Ascending aorta (tissue), 2 donors: ENCODE measurements around the gene TMEM187. TPM values are rescaled to one million over a fixed set of nuclear protein-coding genes. Genes with fewer than 3 reads are reported as not detected.

ENCODE experiments used
- DNase-seq, 2 donors: peaks; one replicate each; pipeline ENCODE4 v3.0.0-alpha.2; 2019; ENCODE audit warnings: low spot score in 2 of 2
- H3K27ac ChIP-seq, 2 donors: fragments of 200-600 bp; sonication (generic); one replicate each; pipeline ENCODE4 v1.5.1; 2016 to 2017; ENCODE audit warnings: mild to moderate bottlenecking in 1 of 2
- H3K27me3 ChIP-seq: fragments of 200-600 bp; sonication (generic); one replicate; pipeline ENCODE4 v1.5.1; 2017
- H3K36me3 ChIP-seq, 2 donors: fragments of 200-600 bp; sonication (generic); one replicate each; pipeline ENCODE4 v1.5.1; 2016
- H3K4me1 ChIP-seq, 2 donors: fragments of 200-600 bp; sonication (generic); one replicate each; pipeline ENCODE4 v1.5.1; 2016 to 2017; ENCODE audit warnings: mild to moderate bottlenecking in 1 of 2
- H3K4me3 ChIP-seq, 2 donors: fragments of 200-600 bp; sonication (generic); one replicate each; pipeline ENCODE4 v1.5.1; 2016 to 2017; ENCODE audit warnings: mild to moderate bottlenecking in 1 of 2
- H3K9me3 ChIP-seq, 2 donors: fragments of 200-600 bp; sonication (generic); one replicate each; pipeline ENCODE4 v1.5.1; 2016
- intact Hi-C: fragments of 100-400 bp; cut with DNase I; formaldehyde crosslinking; loops from one replicate; pipeline ENCODE4 v1.15.1; 2023
- total RNA-seq: library from RNA; depleted of rRNA; stranded (reverse); fragments of >200 nt; gene quantifications from one replicate; pipeline ENCODE4 v1.1.0, GENCODE V29; 2016
- TF ChIP-seq, protein P1 (sequence below), 3 experiments: fragments of 200-600 bp in 2 of 3; fragments of 450-650 bp in 1 of 3; sonication (generic) in 2 of 3; IDR thresholded peaks; one replicate each; pipeline ENCODE4 v1.5.1; 2016 to 2019; ENCODE audit warnings: antibody characterized with exemption in 3 of 3, mild to moderate bottlenecking in 1 of 3, moderate library complexity in 1 of 3

The TMEM187 gene
- total RNA-seq, 1 donor from 2014 or later = 4.4 TPM

DNA sequence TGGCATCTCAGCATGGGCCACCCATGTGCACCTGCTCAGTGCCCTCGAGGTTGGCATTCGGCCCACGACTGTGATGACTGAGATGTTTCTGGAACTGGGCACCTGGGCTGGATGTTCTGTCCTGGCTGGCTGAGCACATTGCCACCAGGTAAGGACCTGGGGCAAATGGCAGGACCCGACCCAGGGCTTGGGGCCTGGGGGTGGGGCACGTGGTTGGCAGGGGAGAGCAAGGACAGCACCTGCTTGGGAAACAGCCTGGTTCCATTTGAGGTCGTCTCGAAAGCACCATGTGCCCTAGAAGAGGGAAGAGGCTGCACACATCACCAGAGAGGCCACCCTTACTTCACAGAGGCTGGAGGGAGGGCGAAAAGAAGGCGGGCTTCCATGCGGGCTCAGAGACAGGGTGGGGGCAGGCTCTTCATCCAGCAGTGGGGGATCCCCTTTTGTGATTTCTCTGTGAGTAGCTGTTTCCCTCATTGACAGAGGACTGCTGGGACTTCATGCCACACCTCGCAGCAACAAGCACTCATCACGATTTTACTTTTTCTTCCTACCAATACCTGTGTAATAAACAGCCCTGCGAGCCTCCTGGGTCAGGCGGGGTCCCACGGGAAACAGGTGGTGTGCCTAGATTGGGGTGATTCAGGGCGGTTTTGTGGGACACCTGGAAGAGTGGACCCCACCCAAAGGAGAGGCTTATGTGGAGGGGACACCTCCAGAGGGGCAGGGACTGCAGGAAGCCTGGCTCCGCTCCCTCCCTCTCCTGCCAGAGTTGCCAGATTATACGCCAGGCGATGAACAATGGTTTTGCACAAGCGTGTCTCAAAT lies 12.0 kb downstream of the TMEM187 start:
- DNase-seq = no peak
- TF ChIP-seq, protein P1, sequence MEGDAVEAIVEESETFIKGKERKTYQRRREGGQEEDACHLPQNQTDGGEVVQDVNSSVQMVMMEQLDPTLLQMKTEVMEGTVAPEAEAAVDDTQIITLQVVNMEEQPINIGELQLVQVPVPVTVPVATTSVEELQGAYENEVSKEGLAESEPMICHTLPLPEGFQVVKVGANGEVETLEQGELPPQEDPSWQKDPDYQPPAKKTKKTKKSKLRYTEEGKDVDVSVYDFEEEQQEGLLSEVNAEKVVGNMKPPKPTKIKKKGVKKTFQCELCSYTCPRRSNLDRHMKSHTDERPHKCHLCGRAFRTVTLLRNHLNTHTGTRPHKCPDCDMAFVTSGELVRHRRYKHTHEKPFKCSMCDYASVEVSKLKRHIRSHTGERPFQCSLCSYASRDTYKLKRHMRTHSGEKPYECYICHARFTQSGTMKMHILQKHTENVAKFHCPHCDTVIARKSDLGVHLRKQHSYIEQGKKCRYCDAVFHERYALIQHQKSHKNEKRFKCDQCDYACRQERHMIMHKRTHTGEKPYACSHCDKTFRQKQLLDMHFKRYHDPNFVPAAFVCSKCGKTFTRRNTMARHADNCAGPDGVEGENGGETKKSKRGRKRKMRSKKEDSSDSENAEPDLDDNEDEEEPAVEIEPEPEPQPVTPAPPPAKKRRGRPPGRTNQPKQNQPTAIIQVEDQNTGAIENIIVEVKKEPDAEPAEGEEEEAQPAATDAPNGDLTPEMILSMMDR (IDR thresholded peaks at IDR 0.05) = no peak
- Histone ChIP-seq H3K9me3 (no peaks in the 10 kb centered on the region), H3K4me1 (no peaks in the 10 kb centered on the region), H3K27me3 (no peaks in the 10 kb centered on the region), H3K27ac (peak overlapping the region in 1 of 2 donors; percentile 70), H3K4me3 (no peak overlapping the region), H3K36me3 (no peaks in the 10 kb centered on the region)
- intact Hi-C loops = no loop called here

DNA sequence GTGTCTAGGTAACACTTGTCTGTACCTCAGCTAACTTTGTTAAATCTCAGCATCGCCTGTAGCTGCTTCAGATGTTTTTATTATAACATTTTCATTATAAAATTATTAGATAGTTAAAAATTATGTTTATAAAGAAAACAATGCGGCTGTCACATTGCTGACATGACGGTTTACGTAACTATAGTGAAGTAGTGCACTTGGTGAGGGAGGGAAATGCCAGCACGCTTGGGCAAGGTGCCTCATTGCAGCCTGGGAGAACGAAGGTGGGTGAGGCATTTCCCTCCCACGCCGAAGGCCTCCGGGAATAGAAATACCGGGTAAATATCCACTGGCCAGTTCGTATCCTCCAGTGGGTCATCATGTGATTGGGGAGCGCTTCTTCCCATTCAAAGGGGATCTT lies 15.9 kb downstream of the TMEM187 start:
- H3K36me3 ChIP-seq = no peaks in the 10 kb centered on the region

DNA sequence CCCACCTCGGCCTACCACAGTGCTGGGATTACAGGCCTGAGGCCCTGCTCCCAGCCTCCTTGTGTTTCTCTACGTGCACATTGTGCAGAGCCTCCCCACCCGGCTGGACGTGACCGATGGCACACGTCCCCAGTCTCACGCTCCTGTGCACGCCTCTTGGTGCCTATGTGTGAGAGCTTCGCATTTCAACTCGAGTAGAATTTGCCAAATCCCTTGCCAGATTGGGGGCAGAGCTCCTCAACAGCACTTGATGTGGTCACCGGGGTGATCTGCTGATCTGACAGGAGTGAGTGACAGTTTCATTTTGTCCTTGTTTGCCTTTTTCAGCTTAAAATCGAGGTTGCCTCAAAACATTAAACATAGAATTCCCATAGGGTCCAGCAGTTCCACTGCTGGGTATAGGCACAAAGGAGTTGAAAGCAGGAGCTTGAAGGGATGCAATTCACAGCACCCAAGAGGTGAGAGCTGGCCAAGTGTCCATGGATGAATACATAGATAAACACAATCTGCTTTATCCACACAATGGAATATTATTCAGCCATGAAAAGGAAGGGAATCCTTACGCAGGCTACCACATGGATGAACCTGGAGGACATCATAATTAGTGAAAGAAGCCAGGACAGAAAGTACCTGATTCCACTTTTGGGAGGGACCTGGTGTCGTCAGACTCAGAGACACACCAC lies 17.6 kb downstream of the TMEM187 start:
- Histone ChIP-seq H3K9me3 (no peaks in the 10 kb centered on the region), H3K4me3 (no peak overlapping the region), H3K27me3 (no peaks in the 10 kb centered on the region), H3K4me1 (no peaks in the 10 kb centered on the region), H3K27ac (no peak overlapping the region), H3K36me3 (no peaks in the 10 kb centered on the region)
- no peak for DNase-seq
- TF ChIP-seq, protein P1 (IDR thresholded peaks at IDR 0.05) = no peak
- intact Hi-C loops = no loop called here

More for the DNA sequence above, 15.9 kb downstream of the TMEM187 start:
- no peak for DNase-seq
- Histone ChIP-seq H3K4me3 (no peak overlapping the region), H3K27me3 (no peaks in the 10 kb centered on the region), H3K27ac (no peak overlapping the region), H3K9me3 (no peaks in the 10 kb centered on the region), H3K4me1 (no peaks in the 10 kb centered on the region)
- TF ChIP-seq, protein P1 (IDR thresholded peaks at IDR 0.05) = no peak
- intact Hi-C loops = no loop called here

DNA sequence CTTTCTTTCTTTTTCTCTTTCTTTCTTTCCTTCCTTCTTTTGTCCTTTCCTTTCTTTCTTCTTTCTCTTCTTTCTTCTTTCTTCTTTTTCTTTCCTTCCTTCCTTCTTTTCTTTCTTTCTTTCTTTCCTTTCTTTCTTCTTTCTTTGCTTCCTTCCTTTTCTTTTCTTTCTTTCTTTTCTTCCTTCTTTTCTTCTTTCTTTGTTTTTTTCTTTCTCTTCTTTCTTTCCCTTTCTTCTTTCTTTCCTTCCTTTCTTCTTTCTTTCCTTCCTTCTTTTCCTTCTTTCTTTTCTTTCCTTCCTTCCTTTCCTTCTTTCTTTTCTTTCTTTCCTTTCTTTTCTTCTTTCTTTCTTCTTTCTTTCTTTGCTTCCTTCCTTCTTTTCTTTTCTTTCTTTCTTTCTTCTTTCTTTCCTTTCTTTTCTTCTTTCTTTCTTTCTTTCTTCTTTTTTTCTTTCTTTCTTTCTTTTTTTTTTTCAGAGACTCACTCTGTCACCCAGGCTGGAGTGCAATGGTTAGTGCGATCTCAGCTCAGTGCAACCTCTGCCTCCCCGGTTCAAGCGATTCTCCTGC lies 18.5 kb downstream of the TMEM187 start:
- no peaks in the 10 kb centered on the region for H3K9me3 ChIP-seq
- intact Hi-C loops = no loop called here
- no peak overlapping the region for H3K27ac ChIP-seq
- no peaks in the 10 kb centered on the region for H3K4me1 ChIP-seq
- TF ChIP-seq, protein P1 (IDR thresholded peaks at IDR 0.05) = no peak
- H3K27me3 ChIP-seq = no peaks in the 10 kb centered on the region
- no peak overlapping the region for H3K4me3 ChIP-seq
- no peak for DNase-seq
- no peaks in the 10 kb centered on the region for H3K36me3 ChIP-seq

DNA sequence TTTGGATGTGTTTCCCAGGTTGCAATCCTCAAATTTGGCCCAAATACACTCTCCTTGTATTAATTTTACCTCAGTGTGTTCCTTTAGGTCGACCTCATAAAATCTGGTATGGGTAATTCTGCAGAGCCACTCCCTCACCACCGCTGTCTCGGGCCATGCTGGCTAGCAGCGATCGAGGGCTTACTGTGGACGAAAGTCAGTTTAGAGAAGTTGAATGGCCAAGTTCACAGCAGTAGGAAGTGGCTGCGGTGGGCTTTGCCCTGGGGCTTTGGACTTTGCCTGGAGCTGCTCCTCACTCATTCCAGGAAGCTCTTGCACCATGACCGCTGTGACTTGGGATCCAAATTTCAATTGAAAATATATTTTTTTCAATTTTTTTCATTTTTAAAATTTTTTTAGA lies 19.6 kb downstream of the TMEM187 start:
- Histone ChIP-seq H3K27me3 (no peaks in the 10 kb centered on the region), H3K4me3 (no peak overlapping the region), H3K9me3 (no peaks in the 10 kb centered on the region), H3K4me1 (no peaks in the 10 kb centered on the region), H3K27ac (no peak overlapping the region), H3K36me3 (no peaks in the 10 kb centered on the region)
- intact Hi-C loops = no loop called here
- DNase-seq = no peak
- TF ChIP-seq, protein P1 (IDR thresholded peaks at IDR 0.05) = no peak
